HL-60 (cell line): Measurements from ENCODE around the gene RAET1G.

Source experiments
- POLR2AphosphoS5 ChIP-seq: IDR thresholded peaks from 2 replicates; pipeline ENCODE4 v1.6.1; 2012; ENCODE audit warnings: low read depth
- SPI1 ChIP-seq: IDR thresholded peaks from 2 replicates; pipeline ENCODE4 v1.6.1; 2012; ENCODE audit warnings: low read depth, mild to moderate bottlenecking, borderline replicate concordance
- TF ChIP-seq, protein P1 (sequence below): IDR thresholded peaks from one replicate; pipeline ENCODE4 v1.5.1; 2011; ENCODE audit warnings: low read length, control low read depth, inconsistent platforms; ENCODE audit not compliant: insufficient read depth

DNA sequence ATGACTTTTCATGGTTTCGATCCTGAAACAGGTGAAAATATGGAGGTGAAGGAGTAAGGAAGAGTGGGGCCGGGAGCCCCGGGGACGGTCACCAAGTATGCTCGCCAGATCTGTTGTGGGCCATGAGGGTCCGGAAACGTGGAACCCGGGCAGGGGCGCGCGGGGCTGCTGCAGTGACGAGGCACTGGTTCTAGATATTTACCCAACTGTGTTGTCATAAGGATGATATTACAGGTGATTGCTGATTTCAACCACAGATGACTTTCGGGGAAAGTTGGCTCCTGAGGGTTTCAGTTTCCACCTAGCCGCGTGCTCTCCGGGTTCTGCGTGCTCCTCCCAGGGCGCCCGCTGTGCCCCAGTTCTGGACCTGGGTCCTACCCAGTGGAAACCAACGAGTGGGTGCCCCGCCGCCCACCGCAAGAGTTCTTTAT is 12.2 kb downstream of the RAET1G start:
- TF ChIP-seq, protein P1, sequence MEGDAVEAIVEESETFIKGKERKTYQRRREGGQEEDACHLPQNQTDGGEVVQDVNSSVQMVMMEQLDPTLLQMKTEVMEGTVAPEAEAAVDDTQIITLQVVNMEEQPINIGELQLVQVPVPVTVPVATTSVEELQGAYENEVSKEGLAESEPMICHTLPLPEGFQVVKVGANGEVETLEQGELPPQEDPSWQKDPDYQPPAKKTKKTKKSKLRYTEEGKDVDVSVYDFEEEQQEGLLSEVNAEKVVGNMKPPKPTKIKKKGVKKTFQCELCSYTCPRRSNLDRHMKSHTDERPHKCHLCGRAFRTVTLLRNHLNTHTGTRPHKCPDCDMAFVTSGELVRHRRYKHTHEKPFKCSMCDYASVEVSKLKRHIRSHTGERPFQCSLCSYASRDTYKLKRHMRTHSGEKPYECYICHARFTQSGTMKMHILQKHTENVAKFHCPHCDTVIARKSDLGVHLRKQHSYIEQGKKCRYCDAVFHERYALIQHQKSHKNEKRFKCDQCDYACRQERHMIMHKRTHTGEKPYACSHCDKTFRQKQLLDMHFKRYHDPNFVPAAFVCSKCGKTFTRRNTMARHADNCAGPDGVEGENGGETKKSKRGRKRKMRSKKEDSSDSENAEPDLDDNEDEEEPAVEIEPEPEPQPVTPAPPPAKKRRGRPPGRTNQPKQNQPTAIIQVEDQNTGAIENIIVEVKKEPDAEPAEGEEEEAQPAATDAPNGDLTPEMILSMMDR, result no peak
- TF ChIP-seq SPI1 (no peak), POLR2AphosphoS5 (no peak)
